ENCODE data around the gene MPPED2.

DNA sequence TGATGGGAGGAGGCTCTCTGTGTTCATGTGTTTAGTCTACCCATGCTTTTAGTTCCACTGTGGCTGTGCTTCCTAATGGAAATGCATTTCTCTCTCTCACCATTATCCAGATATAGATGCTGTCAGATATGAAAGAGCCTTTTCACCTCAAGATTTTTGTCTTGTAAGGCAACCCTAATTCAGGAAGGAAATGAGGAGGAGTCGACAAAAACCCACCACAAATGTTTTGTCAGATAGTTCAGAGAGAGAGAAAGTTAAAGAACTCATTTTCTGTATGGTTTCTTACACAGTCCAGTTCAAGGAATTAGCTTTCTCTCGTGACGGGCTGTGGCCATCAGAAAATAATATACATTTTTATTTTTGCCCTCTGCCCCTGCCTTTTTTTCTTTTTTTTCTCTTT is 180.8 kb downstream of the MPPED2 start:
- TF ChIP-seq, protein P1, sequence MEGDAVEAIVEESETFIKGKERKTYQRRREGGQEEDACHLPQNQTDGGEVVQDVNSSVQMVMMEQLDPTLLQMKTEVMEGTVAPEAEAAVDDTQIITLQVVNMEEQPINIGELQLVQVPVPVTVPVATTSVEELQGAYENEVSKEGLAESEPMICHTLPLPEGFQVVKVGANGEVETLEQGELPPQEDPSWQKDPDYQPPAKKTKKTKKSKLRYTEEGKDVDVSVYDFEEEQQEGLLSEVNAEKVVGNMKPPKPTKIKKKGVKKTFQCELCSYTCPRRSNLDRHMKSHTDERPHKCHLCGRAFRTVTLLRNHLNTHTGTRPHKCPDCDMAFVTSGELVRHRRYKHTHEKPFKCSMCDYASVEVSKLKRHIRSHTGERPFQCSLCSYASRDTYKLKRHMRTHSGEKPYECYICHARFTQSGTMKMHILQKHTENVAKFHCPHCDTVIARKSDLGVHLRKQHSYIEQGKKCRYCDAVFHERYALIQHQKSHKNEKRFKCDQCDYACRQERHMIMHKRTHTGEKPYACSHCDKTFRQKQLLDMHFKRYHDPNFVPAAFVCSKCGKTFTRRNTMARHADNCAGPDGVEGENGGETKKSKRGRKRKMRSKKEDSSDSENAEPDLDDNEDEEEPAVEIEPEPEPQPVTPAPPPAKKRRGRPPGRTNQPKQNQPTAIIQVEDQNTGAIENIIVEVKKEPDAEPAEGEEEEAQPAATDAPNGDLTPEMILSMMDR (IDR thresholded peaks at IDR 0.05): no peak
- no peak for TF ChIP-seq POLR2AphosphoS5 (IDR thresholded peaks at IDR 0.05)
- TF ChIP-seq POLR2A (IDR thresholded peaks at IDR 0.05; ENCODE audit: low read depth): no peak

All from esophagus muscularis mucosa (tissue), 3 donors.